HG02840 (cell line): Measurements from ENCODE around the gene RINL.

Experiments
- ATAC-seq: cut with Tn5 transposase; IDR thresholded peaks from one replicate; pipeline ENCODE4 v1.9.1; 2021; ENCODE audit warnings: mild to moderate bottlenecking, moderate library complexity, moderate number of reproducible peaks; ENCODE audit not compliant: unreplicated experiment, low FRiP score

The RINL gene

GRCh38 chr19:38877781-38878574, at the start of gene RINL:
RINL (minus strand) TSS chr19:38878275; CDS start chr19:38876742, 1,533 bp downstream.
- no peak for ATAC-seq

GRCh38 chr19:38924388-38924787, 46.3 kb upstream of the RINL start:
- ATAC-seq = no peak

GRCh38 chr19:38922482-38922881, 44.4 kb upstream of the RINL start:
- no peak for ATAC-seq

GRCh38 chr19:38921420-38922274, 43.6 kb upstream of the RINL start:
- no peak for ATAC-seq

GRCh38 chr19:38920602-38921419, 42.7 kb upstream of the RINL start:
- no peak for ATAC-seq

- no peak for ATAC-seq
These were observed 41.9 kb upstream of the RINL start for GRCh38 chr19:38919837-38920601.

GRCh38 chr19:38918526-38918925, 40.5 kb upstream of the RINL start:
- ATAC-seq = no peak

- ATAC-seq = no peak
These were observed 39.9 kb upstream of the RINL start for GRCh38 chr19:38917921-38918491.

- no peak for ATAC-seq
These were observed 39.4 kb upstream of the RINL start for GRCh38 chr19:38917516-38917915.

GRCh38 chr19:38915329-38916321, 37.5 kb upstream of the RINL start:
- no peak for ATAC-seq

- no peak for ATAC-seq
These were observed 35.9 kb upstream of the RINL start for GRCh38 chr19:38913958-38914357.

GRCh38 chr19:38912600-38913514, 34.8 kb upstream of the RINL start:
- ATAC-seq = no peak

- no peak for ATAC-seq
These were observed 33.4 kb upstream of the RINL start for GRCh38 chr19:38911388-38912001.

- no peak for ATAC-seq
These were observed 32.4 kb upstream of the RINL start for GRCh38 chr19:38910488-38910887.

- no peak for ATAC-seq
These were observed 30.8 kb upstream of the RINL start for GRCh38 chr19:38908911-38909310.

GRCh38 chr19:38907670-38908069, 29.6 kb upstream of the RINL start:
- no peak for ATAC-seq

- ATAC-seq = no peak
These were observed 29.2 kb upstream of the RINL start for GRCh38 chr19:38907227-38907626.
